Activated CD4-positive, alpha-beta T cell treated with anti-CD3 and anti-CD28 coated beads, Interleukin-2, amount 50 U/mL, for 1 hour (primary cell): ENCODE measurements around the gene CTPS2.
"Not testable (repeated sequence)": the region's sequence is repeated elsewhere in the genome, so short reads cannot be mapped to it uniquely, and the experiment has no call there.

Source experiments
- DNase-seq: peaks from one replicate; pipeline ENCODE4 v3.0.0-alpha.2; 2020

The CTPS2 gene, protein sequence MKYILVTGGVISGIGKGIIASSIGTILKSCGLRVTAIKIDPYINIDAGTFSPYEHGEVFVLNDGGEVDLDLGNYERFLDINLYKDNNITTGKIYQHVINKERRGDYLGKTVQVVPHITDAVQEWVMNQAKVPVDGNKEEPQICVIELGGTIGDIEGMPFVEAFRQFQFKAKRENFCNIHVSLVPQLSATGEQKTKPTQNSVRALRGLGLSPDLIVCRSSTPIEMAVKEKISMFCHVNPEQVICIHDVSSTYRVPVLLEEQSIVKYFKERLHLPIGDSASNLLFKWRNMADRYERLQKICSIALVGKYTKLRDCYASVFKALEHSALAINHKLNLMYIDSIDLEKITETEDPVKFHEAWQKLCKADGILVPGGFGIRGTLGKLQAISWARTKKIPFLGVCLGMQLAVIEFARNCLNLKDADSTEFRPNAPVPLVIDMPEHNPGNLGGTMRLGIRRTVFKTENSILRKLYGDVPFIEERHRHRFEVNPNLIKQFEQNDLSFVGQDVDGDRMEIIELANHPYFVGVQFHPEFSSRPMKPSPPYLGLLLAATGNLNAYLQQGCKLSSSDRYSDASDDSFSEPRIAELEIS

DNA sequence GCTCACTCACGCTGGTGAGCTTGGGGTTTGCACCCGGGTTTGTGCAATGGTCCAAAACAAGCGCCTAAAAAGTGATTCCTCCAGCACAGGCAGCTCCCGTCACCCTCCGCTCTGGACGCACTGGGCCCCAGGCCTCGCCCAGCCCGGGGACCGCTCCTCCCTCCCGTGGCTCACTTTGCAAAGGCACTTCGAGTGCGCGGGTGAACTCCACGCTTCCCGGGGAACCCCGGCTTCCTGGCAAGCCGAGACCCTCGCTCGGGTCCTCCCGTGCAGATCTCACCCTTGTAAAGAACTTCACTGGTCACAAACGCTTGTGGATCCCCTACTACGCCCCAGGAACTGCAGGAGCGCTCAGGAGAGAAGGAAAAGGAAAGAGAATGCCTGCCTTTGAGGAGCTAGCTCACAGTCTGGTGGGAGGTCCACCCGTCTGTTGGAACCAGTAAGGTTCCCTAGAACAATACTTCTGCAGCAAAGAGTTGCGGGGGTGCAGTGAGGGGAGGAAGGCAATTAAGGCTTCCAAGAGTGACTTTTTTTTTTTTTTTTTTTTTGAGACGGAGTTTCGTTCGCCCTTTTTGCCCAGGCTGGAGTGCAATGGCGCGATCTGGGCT is at the start of gene CTPS2:
CTPS2 (minus strand) TSS at position 122 of the 608 bp plus-strand sequence. CDS start 9,767 bp downstream, outside the sequence.
- DNase-seq, result peak; percentile 24

DNA sequence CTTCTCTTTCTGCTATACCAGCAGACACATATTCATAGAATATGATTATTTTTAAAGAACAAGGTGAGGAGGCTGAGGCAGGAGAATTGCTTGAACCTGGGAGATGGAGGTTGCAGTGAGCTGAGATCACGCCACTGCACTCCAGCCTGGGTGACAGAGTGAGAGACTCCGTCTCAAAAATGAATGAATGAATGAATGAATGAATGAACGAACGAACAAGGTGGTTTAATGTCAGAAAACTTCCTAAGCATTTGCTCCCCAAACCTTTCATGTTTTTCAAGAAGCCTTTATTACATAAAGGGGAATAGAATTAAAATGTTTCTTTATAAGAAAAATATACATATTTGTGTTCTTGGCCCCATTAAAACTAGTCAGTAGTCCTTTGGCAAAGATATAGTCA is 49.0 kb upstream of the CTPS2 start:
- DNase-seq, result not testable (repeated sequence)

DNA sequence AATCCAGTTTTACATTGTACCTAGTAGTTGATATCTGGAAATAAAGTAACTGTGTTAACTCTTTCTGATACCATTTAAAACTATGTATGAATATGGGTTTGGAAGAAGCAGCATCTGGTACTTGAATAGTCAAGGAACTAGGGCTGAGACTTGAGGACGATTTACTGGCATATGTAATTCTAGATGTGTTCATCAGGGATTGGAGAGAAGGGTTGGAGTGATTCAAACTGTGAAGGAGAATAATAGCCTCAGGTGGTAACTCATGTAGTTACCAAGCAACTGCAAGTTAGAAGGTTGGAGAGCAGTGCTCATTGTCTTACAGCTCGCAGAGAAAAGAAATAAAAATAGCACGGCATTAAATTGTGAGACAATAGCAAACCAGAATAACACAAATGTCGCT is 44.3 kb upstream of the CTPS2 start:
- no peak for DNase-seq

- DNase-seq, result no peak
Observed at GRCh38 chrX:16754019-16754418, 41.5 kb upstream of the CTPS2 start.

DNA sequence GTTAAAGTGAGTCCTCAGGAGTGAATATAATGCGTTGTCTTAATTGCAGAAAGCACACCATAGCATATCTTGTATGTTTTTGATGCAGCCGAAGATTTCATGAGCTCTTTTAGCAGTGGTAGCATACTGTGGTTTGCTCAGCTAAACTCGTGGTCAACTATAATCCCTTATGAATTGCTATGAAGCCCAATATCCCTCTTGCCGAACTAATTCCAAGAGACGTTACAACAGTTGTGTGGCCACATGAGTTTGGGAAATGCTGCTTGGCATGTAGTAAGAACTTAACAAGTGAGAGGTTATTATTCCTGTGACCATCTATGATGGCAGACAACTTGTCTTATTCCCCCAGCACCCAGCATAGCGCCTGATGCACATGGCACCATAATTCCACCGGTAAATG is 37.7 kb upstream of the CTPS2 start:
- DNase-seq, result no peak

DNA sequence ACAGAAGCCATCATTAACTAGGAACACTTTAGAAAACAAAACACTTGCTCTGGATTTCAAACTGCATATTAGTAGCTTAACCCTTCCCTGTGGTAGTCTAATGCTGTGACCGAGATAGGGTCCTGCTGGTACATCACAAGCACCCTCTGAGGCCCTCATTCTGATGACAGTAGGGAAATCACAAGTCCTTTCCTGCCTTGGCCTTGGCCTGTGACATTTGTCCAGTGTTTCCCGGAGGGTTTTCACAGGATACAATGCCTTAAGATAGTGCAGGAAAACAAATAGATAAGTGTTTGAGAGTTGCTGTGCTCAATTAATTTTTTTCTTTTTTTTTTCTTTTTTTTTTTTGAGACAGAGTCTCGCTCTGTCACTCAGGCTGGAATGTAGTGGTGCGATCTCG is 36.0 kb upstream of the CTPS2 start:
- no peak for DNase-seq

DNA sequence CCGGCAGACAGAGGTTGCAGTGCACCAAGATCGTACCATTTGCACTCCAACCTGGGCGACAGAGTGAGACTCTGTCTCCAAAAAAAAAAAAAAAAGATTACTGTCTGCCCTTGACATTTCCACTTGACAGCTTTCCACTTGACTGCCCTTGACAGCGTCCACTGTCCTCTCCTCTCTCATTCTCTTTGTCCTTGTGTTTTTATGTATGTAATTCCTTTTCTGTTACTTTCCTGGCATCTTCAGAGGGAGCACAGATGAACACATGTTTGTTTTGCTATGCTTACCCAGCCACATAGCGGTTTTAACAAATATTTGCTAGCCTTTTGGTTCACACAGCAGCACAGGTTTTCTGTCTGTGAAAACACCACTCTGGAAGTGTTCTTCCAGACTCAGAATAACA is 33.2 kb upstream of the CTPS2 start:
- no peak for DNase-seq

- no peak for DNase-seq
Observed at GRCh38 chrX:16745102-16745501, 32.6 kb upstream of the CTPS2 start.

DNA sequence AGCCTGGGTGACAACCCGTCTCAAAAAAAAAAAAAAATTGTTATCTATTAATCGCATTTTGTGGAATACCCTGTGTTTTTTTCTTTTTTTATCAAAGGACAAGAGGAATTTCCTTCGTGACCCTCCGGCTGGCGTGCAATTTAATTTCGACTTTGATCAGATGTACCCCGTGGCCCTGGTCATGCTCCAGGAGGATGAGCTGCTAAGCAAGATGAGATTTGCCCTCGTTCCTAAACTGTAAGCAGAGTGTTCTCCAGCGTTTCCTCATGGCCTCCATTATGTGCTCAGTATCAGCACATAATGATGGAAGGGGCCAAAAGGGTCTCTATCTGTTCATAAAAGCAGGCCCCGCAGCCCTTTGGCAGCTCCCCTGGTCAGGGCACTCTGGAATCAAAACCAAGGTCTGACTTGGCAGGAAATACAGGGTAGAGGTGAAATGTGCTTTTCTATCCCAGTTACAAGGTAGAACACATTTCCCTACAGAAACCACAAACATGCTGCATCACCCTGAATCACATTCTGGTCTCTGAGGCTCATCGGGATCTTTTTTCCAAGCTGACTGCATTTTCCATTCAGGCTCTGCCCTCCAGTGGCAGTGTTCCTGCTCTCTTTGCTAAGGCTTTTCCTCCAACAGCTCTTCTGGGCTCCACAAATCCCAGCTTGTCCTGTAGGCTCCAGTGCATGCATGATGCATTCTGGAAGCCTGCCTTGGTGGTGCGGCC is 31.3 kb upstream of the CTPS2 start:
- no peak for DNase-seq

DNA sequence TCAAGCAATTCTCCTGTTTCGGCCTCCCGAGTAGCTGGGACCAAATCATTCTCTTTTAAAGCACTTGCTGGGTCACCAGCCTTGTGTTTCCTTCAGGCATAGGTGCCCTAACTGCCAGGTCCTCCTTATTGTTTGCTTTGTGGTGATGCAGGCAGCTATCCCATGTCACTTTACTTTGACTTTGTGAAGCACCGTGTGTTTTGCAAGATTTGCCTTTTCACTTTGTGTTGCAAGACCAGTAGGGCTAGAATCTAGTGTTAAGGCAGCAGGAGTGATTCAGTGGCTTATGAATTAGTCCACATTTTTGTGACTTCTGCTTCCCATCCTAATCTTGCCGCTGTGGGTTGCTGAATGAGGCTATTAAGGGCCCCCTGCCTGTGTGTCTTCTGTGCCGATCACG is 27.1 kb upstream of the CTPS2 start:
- DNase-seq, result no peak

- DNase-seq, result no peak
Observed at GRCh38 chrX:16737024-16737423, 24.6 kb upstream of the CTPS2 start.

DNA sequence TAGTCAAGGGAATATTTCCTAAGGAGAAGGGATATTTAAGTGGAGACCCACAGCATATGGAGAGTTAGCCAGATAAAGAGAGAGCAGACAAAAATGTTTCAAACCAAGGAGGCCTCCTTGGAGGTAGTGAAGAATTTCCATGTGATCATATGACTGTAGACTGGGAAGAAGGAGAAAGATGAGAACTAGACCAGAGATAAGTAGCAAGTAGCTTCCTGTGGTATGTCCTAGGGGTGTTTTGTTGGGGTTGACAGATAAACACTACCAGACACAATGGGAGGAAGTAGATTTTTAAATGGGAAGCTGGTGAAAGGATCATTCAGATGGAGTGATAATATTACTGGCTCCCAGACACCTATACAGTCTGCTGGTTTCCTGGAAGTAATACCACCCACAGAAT is 20.5 kb upstream of the CTPS2 start:
- no peak for DNase-seq

- DNase-seq, result no peak
Observed at GRCh38 chrX:16730450-16730849, 18.0 kb upstream of the CTPS2 start.

DNA sequence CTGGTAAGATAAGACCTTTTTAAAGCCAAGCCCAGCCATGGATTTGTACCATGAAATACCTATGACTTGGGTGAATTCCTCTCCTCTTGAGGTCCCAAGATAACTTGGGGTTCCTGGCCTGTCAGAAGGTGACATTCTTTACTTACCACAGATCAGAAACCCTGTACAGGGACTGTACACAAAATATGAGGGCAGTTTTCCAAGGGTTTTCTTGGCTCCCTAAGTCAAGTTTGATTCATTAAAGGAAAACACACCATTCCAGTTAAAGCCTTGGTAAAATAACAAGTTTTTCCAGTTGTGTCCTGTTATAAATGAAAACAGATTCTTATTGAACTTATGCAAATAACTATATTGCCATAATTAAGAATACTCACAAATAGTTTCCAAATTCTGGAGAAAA is 15.2 kb upstream of the CTPS2 start:
- DNase-seq, result no peak

DNA sequence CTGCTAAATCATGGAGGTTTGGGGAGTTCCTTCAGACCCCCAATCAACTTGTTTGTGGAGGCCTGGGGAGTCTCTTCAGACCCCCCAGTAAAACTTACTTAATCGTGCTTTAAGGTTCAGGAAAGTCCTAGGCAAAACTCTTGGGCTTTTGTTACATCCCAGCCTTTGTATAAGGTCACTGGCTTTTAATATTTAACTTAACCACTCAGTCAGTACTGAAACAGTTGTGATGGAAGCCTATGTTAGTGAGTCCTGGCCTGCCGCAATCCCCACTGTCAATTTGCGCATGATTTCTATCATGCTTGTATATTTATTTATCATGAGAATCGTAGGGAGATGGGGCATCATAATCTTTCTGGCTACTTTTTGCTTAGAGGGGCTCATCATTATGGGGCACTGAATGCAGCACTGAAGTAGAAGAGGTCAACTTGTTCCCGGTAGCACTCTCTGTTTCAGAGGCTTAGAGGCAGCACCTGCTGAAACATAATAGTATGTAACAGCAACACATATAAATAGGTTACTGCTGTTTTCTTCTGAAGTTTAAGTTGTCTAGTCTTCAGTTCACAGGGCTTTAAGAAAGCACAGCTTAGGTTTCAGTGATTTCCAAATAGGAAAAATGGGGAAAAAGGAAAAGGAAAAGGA is 14.0 kb upstream of the CTPS2 start:
- DNase-seq, result not testable (repeated sequence)

DNA sequence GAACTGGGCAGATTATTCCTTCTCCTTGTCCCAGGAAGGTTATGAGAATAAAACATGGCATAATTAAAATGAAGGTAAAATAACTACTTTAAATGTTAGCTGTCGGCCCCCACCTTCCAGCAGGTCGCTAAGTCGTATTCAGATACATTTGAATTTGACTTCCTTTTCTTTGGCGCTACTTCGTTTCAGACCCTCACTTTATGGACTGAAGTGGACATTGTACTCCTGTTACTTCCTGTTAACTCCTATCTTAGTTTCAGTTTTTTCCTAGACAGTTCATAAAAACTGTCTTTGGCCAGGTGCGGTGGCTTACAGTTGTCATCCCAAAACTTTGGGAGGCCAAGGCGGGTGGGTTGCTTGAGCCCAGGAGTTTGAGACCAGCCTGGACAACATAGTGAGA is 12.6 kb upstream of the CTPS2 start:
- no peak for DNase-seq

GRCh38 chrX:16722481-16722880 is 10.0 kb upstream of the CTPS2 start:
- no peak for DNase-seq

DNA sequence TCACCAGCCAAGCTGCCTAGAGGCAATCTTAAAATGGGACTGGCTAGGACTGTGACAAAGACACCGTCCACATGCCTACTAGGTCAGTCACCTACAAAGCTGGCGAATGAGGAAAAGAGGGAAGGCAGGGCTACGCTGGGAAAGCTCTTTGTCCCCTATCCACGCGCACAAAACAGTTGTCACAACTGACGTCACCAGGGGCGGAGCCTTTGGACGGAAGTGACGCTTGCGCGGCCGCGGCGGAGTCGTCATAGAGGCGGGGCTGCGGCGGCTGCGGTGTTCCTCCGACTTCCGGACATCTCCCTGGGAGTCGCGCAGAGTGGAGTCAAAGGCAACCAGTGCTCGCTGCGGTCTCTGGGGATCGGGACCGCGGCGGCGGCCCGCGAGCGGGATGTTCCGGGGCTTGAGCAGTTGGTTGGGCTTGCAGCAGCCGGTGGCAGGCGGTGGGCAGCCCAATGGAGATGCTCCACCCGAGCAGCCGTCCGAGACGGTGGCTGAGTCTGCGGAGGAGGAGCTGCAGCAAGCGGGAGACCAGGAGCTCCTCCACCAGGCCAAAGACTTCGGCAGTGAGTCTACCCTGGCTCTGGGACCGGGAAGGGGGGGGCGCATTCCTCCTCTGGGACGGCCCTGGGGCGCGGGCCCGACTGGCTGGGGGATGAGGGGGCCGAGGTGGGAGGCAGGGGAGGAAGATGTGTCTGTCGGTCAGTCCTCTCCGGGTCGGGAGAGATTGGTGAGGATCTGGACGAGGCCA is 7.0 kb upstream of the CTPS2 start, which contains the start of gene SYAP1:
SYAP1 (plus strand) TSS at position 279 of the 751 bp plus-strand sequence; CDS start at position 392, 113 bp downstream.
- peak; percentile 88 for DNase-seq

DNA sequence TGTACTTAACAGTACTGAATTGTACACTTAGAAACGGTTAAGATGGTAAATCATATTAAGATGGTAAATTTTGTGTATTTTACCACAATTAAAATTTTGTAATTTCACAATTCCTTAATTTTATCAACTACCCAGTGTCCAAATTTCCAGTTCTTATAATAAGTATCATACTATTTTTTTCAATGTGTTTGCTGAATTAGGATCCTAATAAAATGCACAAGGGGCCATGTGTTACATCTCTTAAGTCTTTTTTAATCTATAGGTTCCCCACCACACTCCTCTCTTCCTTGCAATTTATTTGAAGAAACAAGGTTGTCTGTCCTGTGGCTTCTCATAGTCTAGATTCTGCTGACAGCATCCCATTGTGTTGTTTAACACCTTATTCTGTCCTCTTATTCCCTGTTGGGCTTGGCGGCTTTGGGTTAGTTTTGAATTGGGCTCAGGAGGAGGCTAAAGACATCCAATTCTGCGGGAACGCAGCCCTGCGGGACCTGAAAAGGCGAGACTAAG is 6.4 kb upstream of the CTPS2 start:
- DNase-seq, result no peak

DNA sequence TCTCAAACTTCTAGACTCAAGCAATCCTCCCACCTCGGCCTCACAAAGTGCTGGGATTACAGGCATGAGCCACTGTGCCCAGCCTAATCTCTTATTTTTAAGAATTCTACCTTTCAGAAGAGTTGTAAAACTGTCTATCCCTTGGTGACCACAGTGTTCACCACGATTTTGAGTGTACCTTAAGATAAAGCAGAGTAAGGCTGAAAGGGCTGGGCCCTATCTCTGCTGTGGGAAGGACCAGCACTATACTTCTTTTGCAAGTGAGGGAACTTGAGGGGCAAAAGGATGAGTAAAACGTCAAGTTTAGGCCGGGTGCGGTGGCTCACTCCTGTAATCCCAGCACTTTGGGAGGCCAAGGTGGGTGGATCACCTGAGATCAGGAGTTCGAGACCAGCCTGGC is 4.0 kb upstream of the CTPS2 start:
- DNase-seq, result not testable (repeated sequence)

GRCh38 chrX:16715638-16716037 is 3.2 kb upstream of the CTPS2 start:
- not testable (repeated sequence) for DNase-seq

DNA sequence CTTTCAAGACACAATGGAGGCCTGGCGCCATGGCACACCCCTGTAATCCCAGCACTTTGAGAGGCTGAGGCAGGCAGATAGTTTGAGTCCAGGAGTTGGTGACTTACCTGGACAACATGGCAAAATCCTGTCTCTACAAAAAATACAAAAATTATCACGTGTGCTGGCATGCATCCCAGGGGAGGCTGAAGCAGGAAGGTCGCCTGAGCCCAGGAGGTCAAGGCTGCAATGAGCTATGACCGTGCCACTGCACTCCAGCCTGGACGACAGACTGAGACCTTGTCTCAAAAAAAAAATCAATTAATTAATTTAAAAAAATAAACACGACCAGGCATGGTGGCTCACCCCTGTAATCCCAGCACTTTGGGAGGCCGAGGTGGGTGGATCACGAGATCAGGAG is 2.0 kb upstream of the CTPS2 start:
- no peak for DNase-seq
